NT2/D1 (cell line): ENCODE results near the gene OSGIN1.

Experiments used
- YY1 ChIP-seq: IDR thresholded peaks from 2 replicates; pipeline ENCODE4 v1.6.1; 2011; ENCODE audit not compliant: insufficient read length, insufficient read depth
- ZNF274 ChIP-seq: IDR thresholded peaks from 2 replicates; pipeline ENCODE4 v1.6.1; 2011; ENCODE audit warnings: mild to moderate bottlenecking, low read depth, low read length

DNA sequence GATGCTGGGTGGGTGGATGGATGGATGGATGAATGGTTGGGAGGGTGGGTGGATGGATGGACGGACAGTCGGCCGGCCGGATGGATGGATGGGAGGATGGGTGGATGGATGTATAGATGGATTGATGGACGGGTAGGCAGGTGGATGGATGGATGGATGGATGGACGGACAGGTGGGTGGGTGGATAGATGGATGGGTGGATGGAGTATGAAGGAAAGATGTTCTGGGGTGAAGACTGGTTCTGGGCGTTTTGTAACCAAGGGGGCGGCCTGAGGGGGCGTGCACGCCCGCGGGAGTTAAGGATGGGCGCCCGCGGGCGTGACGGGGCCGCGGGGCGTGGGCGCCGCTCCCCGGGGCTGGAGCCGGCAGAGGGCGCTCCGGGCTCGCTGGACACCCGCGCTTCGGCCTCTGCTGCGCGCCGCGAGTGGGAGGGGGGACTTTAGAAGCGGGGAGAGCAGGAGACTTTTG, 14.8 kb downstream of the OSGIN1 start, which contains the start of gene NECAB2:
- no peak for TF ChIP-seq ZNF274
- TF ChIP-seq YY1 = no peak
